Liver (tissue), 9 donors: Measurements from ENCODE around the gene PCSK6. TPM values are rescaled to one million over a fixed set of nuclear protein-coding genes. Genes with fewer than 3 reads are reported as not detected.

ENCODE experiments used
- DNase-seq: peaks from one replicate; pipeline ENCODE4 v3.0.0-alpha.2; 2017; ENCODE audit warnings: low spot score
- H3K27ac ChIP-seq, 2 donors: one replicate each; pipeline ENCODE4 v1.7.0; 2013; ENCODE audit warnings: inconsistent platforms in 2 of 2, low read length in 2 of 2, control low read depth in 1 of 2, low read depth in 1 of 2, mild to moderate bottlenecking in 1 of 2
- H3K27me3 ChIP-seq, 4 donors: one replicate each; pipeline versions ENCODE4 v1.6.1 to v1.7.0; 2013; ENCODE audit warnings: low read length in 3 of 4, inconsistent platforms in 1 of 4, mild to moderate bottlenecking in 1 of 4, moderate library complexity in 1 of 4; ENCODE audit not compliant: control insufficient read depth in 4 of 4, insufficient read depth in 4 of 4
- H3K36me3 ChIP-seq, 4 donors: one replicate each; pipeline versions ENCODE4 v1.6.1 to v1.7.0; 2013; ENCODE audit warnings: low read length in 3 of 4, mild to moderate bottlenecking in 3 of 4, low read depth in 1 of 4, moderate library complexity in 1 of 4; ENCODE audit not compliant: control insufficient read depth in 4 of 4, insufficient read depth in 3 of 4
- H3K4me1 ChIP-seq, 4 donors: one replicate each; pipeline versions ENCODE4 v1.6.1 to v1.7.0; 2013; ENCODE audit warnings: low read length in 3 of 4, mild to moderate bottlenecking in 3 of 4, moderate library complexity in 1 of 4; ENCODE audit not compliant: control insufficient read depth in 4 of 4, insufficient read depth in 4 of 4
- H3K4me3 ChIP-seq, 3 donors: one replicate each; pipeline versions ENCODE4 v1.6.1 to v1.7.0; 2013; ENCODE audit warnings: low read length in 3 of 3, control low read depth in 1 of 3, low read depth in 1 of 3, mild to moderate bottlenecking in 1 of 3
- H3K9ac ChIP-seq, 2 donors: one replicate each; pipeline ENCODE4 v1.7.0; 2013; ENCODE audit warnings: low read length in 2 of 2, mild to moderate bottlenecking in 2 of 2, moderate library complexity in 2 of 2, control low read depth in 1 of 2, low read depth in 1 of 2
- H3K9me3 ChIP-seq, 4 donors: one replicate each; pipeline versions ENCODE4 v1.6.1 to v1.7.0; 2013; ENCODE audit warnings: low read length in 3 of 4; ENCODE audit not compliant: control insufficient read depth in 4 of 4
- ATF3 ChIP-seq: IDR thresholded peaks from 2 replicates; pipeline ENCODE4 v1.6.1; 2016; ENCODE audit warnings: antibody characterized with exemption
- CTCF ChIP-seq: fragments of 150-350 bp; IDR thresholded peaks from 2 replicates; pipeline ENCODE4 v1.5.1; 2017; ENCODE audit warnings: improper control_type of control experiment, low read depth, low read length; ENCODE audit not compliant: missing input control
- EGR1 ChIP-seq, 2 donors: IDR thresholded peaks; 2 replicates each; pipeline ENCODE4 v1.6.1; 2016 to 2018; ENCODE audit warnings: antibody characterized with exemption in 2 of 2, low read depth in 2 of 2
- FOXA1 ChIP-seq: IDR thresholded peaks from 2 replicates; pipeline ENCODE4 v1.6.1; 2016; ENCODE audit warnings: antibody characterized with exemption
- GABPA ChIP-seq, 2 donors: IDR thresholded peaks in 1 of 2; conservative IDR thresholded peaks in 1 of 2; 2 replicates each; pipeline ENCODE4 v1.6.1; 2016; ENCODE audit warnings: antibody characterized with exemption in 2 of 2, mild to moderate bottlenecking in 1 of 2, moderate library complexity in 1 of 2
- HNF4A ChIP-seq, 2 donors: conservative IDR thresholded peaks; 2 replicates each; pipeline ENCODE4 v1.6.1; 2016; ENCODE audit warnings: antibody characterized with exemption in 2 of 2, mild to moderate bottlenecking in 2 of 2
- HNF4G ChIP-seq: IDR thresholded peaks from 2 replicates; pipeline ENCODE4 v1.6.1; 2016; ENCODE audit warnings: antibody characterized with exemption
- JUND ChIP-seq, 2 donors: IDR thresholded peaks; 2 replicates each; pipeline ENCODE4 v1.6.1; 2016; ENCODE audit warnings: antibody characterized with exemption in 2 of 2
- NR2F2 ChIP-seq: IDR thresholded peaks from 2 replicates; pipeline ENCODE4 v1.6.1; 2016; ENCODE audit warnings: antibody characterized with exemption
- RAD21 ChIP-seq, 2 donors: IDR thresholded peaks; 2 replicates each; pipeline ENCODE4 v1.6.1; 2016; ENCODE audit warnings: antibody characterized with exemption in 2 of 2, mild to moderate bottlenecking in 2 of 2
- RXRA ChIP-seq, 2 donors: IDR thresholded peaks; 2 replicates each; pipeline ENCODE4 v1.6.1; 2017 to 2018; ENCODE audit warnings: antibody characterized with exemption in 2 of 2, mild to moderate bottlenecking in 1 of 2
- SP1 ChIP-seq: IDR thresholded peaks from 2 replicates; pipeline ENCODE4 v1.6.1; 2018; ENCODE audit warnings: antibody characterized with exemption, mild to moderate bottlenecking
- TAF1 ChIP-seq: conservative IDR thresholded peaks from 2 replicates; pipeline ENCODE4 v1.6.1; 2016; ENCODE audit warnings: antibody characterized with exemption, mild to moderate bottlenecking
- YY1 ChIP-seq: IDR thresholded peaks from 2 replicates; pipeline ENCODE4 v1.6.1; 2016; ENCODE audit warnings: antibody characterized with exemption, mild to moderate bottlenecking
- ZBTB33 ChIP-seq: IDR thresholded peaks from 2 replicates; pipeline ENCODE4 v1.6.1; 2016; ENCODE audit warnings: antibody characterized with exemption
- whole genome bisulfite sequencing: extraction: QIAGEN DNeasy Blood & Tissue Kit; methylation state at CpG from one replicate; pipeline ENCODE4 v1.1.7; 2013; 5-methylcytosine and 5-hydroxymethylcytosine counted together
- polyA plus RNA-seq, 2 donors: library from polyadenylated mRNA; stranded (reverse) in 1 of 2; unstranded in 1 of 2; fragments of 200-250 nt in 1 of 2; fragments of >200 nt in 1 of 2; fragmentation: Nextera tagmentation in 1 of 2; extraction: Ambion mirVana in 1 of 2; gene quantifications; one replicate each; pipeline versions ENCODE4 v1.2.1 to v1.2.3, GENCODE V29; 2013 to 2015
- total RNA-seq, 2 donors: library from RNA; depleted of rRNA; stranded (reverse); fragments of >200 nt; gene quantifications; one replicate each; pipeline ENCODE4 v1.2.3, GENCODE V29; 2014
- TF ChIP-seq, protein P1 (sequence below): IDR thresholded peaks from 2 replicates; pipeline ENCODE4 v1.6.1; 2016; ENCODE audit warnings: antibody characterized with exemption
- TF ChIP-seq, protein P2 (sequence below): IDR thresholded peaks from 2 replicates; pipeline ENCODE4 v1.6.1; 2016; ENCODE audit warnings: antibody characterized with exemption, mild to moderate bottlenecking
- donor health status: healthy.
- donor health status: healthy.
- donor health status: healthy.
- donor health status: healthy.
- donor health status: healthy.

Gene PCSK6
- total and polyA plus RNA-seq, 4 donors, result 94.8 to 398 (median 168) TPM

GRCh38 chr15:101389362-101389761, 100.1 kb downstream of the PCSK6 start:
- TF ChIP-seq FOXA1, result no peak
- TF ChIP-seq TAF1, result no peak
- TF ChIP-seq GABPA (IDR thresholded peaks at IDR 0.05 in 1 of 2, conservative IDR thresholded peaks at IDR 0.05 in 1 of 2), result no peak
- no peak for TF ChIP-seq HNF4G
- no peak for TF ChIP-seq RXRA (IDR thresholded peaks at IDR 0.05)
- no peak for TF ChIP-seq ZBTB33
- peaks cover 0 to 4% (median 1%) of the 10 kb centered on the region in 4 donors for H3K4me1 ChIP-seq
- H3K9ac ChIP-seq, result no peak overlapping the region
- no peak for DNase-seq
- no peaks in the 10 kb centered on the region for H3K9me3 ChIP-seq
- peaks cover 18 to 91% (median 68%) of the 10 kb centered on the region in 4 donors for H3K36me3 ChIP-seq
- no peak overlapping the region for H3K4me3 ChIP-seq
- 97% methylated on average over 9 of the region's 9 CpGs for WGBS
- H3K27me3 ChIP-seq, result no peaks in the 10 kb centered on the region
- no peak overlapping the region for H3K27ac ChIP-seq

GRCh38 chr15:101388046-101388445, 101.5 kb downstream of the PCSK6 start:
- Histone ChIP-seq H3K9me3 (no peaks in the 10 kb centered on the region), H3K36me3 (peaks cover 12 to 82% (median 63%) of the 10 kb centered on the region in 4 donors), H3K4me1 (peaks cover 4 to 17% (median 11%) of the 10 kb centered on the region in 4 donors), H3K4me3 (no peak overlapping the region), H3K27ac (no peak overlapping the region), H3K27me3 (no peaks in the 10 kb centered on the region), H3K9ac (no peak overlapping the region)
- 80% methylated on average over 6 of the region's 6 CpGs for WGBS
- TF ChIP-seq TAF1 (no peak), NR2F2 (no peak), EGR1 (IDR thresholded peaks at IDR 0.05; ENCODE audit: low read depth in 2 of 2) (no peak), HNF4A (conservative IDR thresholded peaks at IDR 0.05) (no peak), YY1 (no peak), ZBTB33 (no peak), ATF3 (no peak), SP1 (no peak), GABPA (IDR thresholded peaks at IDR 0.05 in 1 of 2, conservative IDR thresholded peaks at IDR 0.05 in 1 of 2) (no peak), HNF4G (no peak), FOXA1 (no peak), CTCF (no peak), RXRA (IDR thresholded peaks at IDR 0.05) (no peak), JUND (IDR thresholded peaks at IDR 0.05) (no peak), RAD21 (IDR thresholded peaks at IDR 0.05) (no peak)
- TF ChIP-seq, protein P1, sequence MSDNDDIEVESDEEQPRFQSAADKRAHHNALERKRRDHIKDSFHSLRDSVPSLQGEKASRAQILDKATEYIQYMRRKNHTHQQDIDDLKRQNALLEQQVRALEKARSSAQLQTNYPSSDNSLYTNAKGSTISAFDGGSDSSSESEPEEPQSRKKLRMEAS, result no peak
- TF ChIP-seq, protein P2, sequence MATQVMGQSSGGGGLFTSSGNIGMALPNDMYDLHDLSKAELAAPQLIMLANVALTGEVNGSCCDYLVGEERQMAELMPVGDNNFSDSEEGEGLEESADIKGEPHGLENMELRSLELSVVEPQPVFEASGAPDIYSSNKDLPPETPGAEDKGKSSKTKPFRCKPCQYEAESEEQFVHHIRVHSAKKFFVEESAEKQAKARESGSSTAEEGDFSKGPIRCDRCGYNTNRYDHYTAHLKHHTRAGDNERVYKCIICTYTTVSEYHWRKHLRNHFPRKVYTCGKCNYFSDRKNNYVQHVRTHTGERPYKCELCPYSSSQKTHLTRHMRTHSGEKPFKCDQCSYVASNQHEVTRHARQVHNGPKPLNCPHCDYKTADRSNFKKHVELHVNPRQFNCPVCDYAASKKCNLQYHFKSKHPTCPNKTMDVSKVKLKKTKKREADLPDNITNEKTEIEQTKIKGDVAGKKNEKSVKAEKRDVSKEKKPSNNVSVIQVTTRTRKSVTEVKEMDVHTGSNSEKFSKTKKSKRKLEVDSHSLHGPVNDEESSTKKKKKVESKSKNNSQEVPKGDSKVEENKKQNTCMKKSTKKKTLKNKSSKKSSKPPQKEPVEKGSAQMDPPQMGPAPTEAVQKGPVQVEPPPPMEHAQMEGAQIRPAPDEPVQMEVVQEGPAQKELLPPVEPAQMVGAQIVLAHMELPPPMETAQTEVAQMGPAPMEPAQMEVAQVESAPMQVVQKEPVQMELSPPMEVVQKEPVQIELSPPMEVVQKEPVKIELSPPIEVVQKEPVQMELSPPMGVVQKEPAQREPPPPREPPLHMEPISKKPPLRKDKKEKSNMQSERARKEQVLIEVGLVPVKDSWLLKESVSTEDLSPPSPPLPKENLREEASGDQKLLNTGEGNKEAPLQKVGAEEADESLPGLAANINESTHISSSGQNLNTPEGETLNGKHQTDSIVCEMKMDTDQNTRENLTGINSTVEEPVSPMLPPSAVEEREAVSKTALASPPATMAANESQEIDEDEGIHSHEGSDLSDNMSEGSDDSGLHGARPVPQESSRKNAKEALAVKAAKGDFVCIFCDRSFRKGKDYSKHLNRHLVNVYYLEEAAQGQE, result no peak
- no peak for DNase-seq
